K562 (cell line): ENCODE results near the gene CLIP1. TPM values are rescaled to one million over a fixed set of nuclear protein-coding genes. Genes with fewer than 3 reads are reported as not detected.

Experiments
- ATF4 ChIP-seq: fragments of 450-650 bp; formaldehyde crosslinking; IDR thresholded peaks from 2 replicates; pipeline ENCODE4 v1.4.0; 2022; ENCODE audit warnings: mild to moderate bottlenecking, moderate library complexity
- BRF1 ChIP-seq: IDR thresholded peaks from 3 replicates; pipeline ENCODE4 v1.6.1; 2011; ENCODE audit warnings: borderline replicate concordance, mild to moderate bottlenecking; ENCODE audit not compliant: insufficient read length; ENCODE audit errors: extremely low read depth
- DPF2 ChIP-seq: fragments of 450-650 bp; IDR thresholded peaks from 2 replicates; pipeline ENCODE4 v1.6.1; 2016
- KLF1 ChIP-seq: fragments of 450-650 bp; IDR thresholded peaks from 2 replicates; pipeline ENCODE4 v1.6.1; 2016; ENCODE audit warnings: missing genetic modification characterization, missing compliant biosample characterization
- NR0B1 ChIP-seq: fragments of 450-650 bp; IDR thresholded peaks from one replicate; pipeline ENCODE4 v1.6.1; 2018; ENCODE audit warnings: mild to moderate bottlenecking, moderate library complexity; ENCODE audit not compliant: partially characterized antibody
- PYGO2 ChIP-seq: fragments of 450-650 bp; IDR thresholded peaks from 2 replicates; pipeline ENCODE4 v1.6.1; 2016; ENCODE audit warnings: mild to moderate bottlenecking, missing genetic modification characterization, moderate library complexity, missing compliant biosample characterization
- RBM34 ChIP-seq: fragments of 200-400 bp; formaldehyde crosslinking; IDR thresholded peaks from 2 replicates; pipeline ENCODE4 v1.6.1; 2018; ENCODE audit warnings: low read length, borderline replicate concordance; ENCODE audit not compliant: insufficient read depth
- SMAD1 ChIP-seq: fragments of 150-350 bp; IDR thresholded peaks from 2 replicates; pipeline ENCODE4 v1.6.1; 2014; ENCODE audit warnings: low read length, low read depth; ENCODE audit not compliant: partially characterized antibody
- SP2 ChIP-seq: IDR thresholded peaks from 2 replicates; pipeline ENCODE4 v1.6.1; 2011; ENCODE audit warnings: mild to moderate bottlenecking, low read depth, low read length, moderate library complexity; ENCODE audit not compliant: poor library complexity, severe bottlenecking; ENCODE audit errors: extremely low read depth
- SRSF9 ChIP-seq: fragments of 200-400 bp; formaldehyde crosslinking; IDR thresholded peaks from 2 replicates; pipeline ENCODE4 v1.6.1; 2017; ENCODE audit warnings: low read depth, low read length, borderline replicate concordance
- THRB ChIP-seq: fragments of 450-650 bp; formaldehyde crosslinking; conservative IDR thresholded peaks from 2 replicates; pipeline ENCODE4 v1.4.0; 2022; ENCODE audit warnings: mild to moderate bottlenecking, missing genetic modification characterization
- XRCC3 ChIP-seq: fragments of 450-650 bp; IDR thresholded peaks from 2 replicates; pipeline ENCODE4 v1.6.1; 2017; ENCODE audit warnings: mild to moderate bottlenecking, moderate library complexity
- ZNF212 ChIP-seq: fragments of 450-650 bp; formaldehyde crosslinking; IDR thresholded peaks from 2 replicates; pipeline ENCODE4 v1.4.0; 2020; ENCODE audit warnings: mild to moderate bottlenecking
- ZNF280B ChIP-seq: fragments of 250-450 bp; sonication (Bioruptor Pico); IDR thresholded peaks from 2 replicates; pipeline ENCODE4 v1.5.1; 2021; ENCODE audit warnings: mild to moderate bottlenecking
- ZNF384 ChIP-seq: IDR thresholded peaks from 2 replicates; pipeline ENCODE4 v1.6.1; 2012; ENCODE audit warnings: low read depth, low read length, improper control_type of control experiment
- ZNF609 ChIP-seq: sonication (generic); formaldehyde crosslinking; IDR thresholded peaks from 2 replicates; pipeline ENCODE4 v1.8.1; 2023; ENCODE audit warnings: missing genetic modification reagents, mild to moderate bottlenecking, borderline replicate concordance
- ZNF75A ChIP-seq: fragments of 450-650 bp; formaldehyde crosslinking; IDR thresholded peaks from 2 replicates; pipeline ENCODE4 v1.4.0; 2020; ENCODE audit warnings: mild to moderate bottlenecking
- ZNF77 ChIP-seq: fragments of 250-450 bp; sonication (Bioruptor Pico); IDR thresholded peaks from 2 replicates; pipeline ENCODE4 v1.5.0; 2020
- polyA plus RNA-seq, 8 experiments: library from polyadenylated mRNA; depleted of rRNA in 4 of 8; stranded (reverse) in 5 of 8; unstranded in 3 of 8; fragments of >200 nt; fragmentation: Nextera tagmentation in 2 of 8; fragmentation: Illumina TruSeq in 1 of 8; extraction: Ambion mirVana in 2 of 8; extraction: Trizol in 1 of 8; gene quantifications; 2 replicates each; pipeline versions ENCODE4 v1.2.1 to v1.2.3, GENCODE V29; 2011 to 2014; ENCODE audit warnings: inconsistent platforms in 1 of 8, missing spikeins in 1 of 8
- total RNA-seq, 7 experiments: library from RNA; depleted of rRNA in 6 of 7; stranded (reverse); fragments of >200 nt in 6 of 7; fragmentation: Illumina TruSeq in 2 of 7; extraction: Trizol in 2 of 7; gene quantifications; 2 replicates each; pipeline versions ENCODE4 v1.2.1 to v1.2.3, GENCODE V29; 2011 to 2021; ENCODE audit warnings: low replicate concordance in 1 of 7

The CLIP1 gene
- total and polyA plus RNA-seq, 9 of the 15 experiments (the other 6 are each of a cell fraction or from before 2014, with no cell fraction given), result 5.8 to 33.9 (median 27.6) TPM

GRCh38 chr12:122366685-122367475 lies 55.6 kb downstream of the CLIP1 start (continued):
- TF ChIP-seq ZNF280B (CRISPR knock-in tag) (no peak), ZNF384 (no peak), PYGO2 (tag) (0 out of 2 replicates have a peak, but pooled peaks have one; percentile 51), SRSF9 (no peak), SP2 (no peak), NR0B1 (no peak), ZNF77 (no peak), ZNF609 (no peak), THRB (CRISPR knock-in tag) (no peak), ATF4 (CRISPR knock-in tag) (peak; percentile 99), ZNF212 (CRISPR knock-in tag) (no peak), DPF2 (peak; percentile 71), XRCC3 (no peak), ZNF75A (CRISPR knock-in tag) (peak; percentile 66; the same call in 1 of the 2 replicates), BRF1 (no peak), SMAD1 (no peak), KLF1 (tag) (no peak), RBM34 (no peak)
